SKM-1 treated with dmso at 0.1 percent for 144 hours (cell line): Measurements from ENCODE around the gene BCAN.

Source experiments
- DNase-seq: peaks from one replicate; lab custom pipeline; 2025; ENCODE audit not compliant: unreplicated experiment; lab: John Stamatoyannopoulos, UW

Gene BCAN

DNA sequence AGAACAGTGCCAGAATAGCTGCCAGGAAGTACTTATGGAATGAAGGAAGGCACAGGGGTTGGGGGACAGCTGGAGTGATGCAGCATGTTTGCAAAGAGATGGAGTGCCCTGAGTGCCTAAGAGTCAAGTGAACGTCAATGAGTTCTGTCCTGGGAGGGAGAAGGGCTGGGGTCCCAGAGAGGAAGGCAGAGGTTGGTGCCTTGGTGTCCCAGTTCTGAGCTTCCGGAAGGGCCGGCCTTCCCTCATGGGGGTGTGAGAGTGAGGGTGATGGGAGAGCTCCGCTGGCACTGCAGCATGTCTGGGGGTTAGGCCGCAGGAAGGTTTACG, 17.7 kb downstream of the BCAN start:
- DNase-seq = no peak

DNA sequence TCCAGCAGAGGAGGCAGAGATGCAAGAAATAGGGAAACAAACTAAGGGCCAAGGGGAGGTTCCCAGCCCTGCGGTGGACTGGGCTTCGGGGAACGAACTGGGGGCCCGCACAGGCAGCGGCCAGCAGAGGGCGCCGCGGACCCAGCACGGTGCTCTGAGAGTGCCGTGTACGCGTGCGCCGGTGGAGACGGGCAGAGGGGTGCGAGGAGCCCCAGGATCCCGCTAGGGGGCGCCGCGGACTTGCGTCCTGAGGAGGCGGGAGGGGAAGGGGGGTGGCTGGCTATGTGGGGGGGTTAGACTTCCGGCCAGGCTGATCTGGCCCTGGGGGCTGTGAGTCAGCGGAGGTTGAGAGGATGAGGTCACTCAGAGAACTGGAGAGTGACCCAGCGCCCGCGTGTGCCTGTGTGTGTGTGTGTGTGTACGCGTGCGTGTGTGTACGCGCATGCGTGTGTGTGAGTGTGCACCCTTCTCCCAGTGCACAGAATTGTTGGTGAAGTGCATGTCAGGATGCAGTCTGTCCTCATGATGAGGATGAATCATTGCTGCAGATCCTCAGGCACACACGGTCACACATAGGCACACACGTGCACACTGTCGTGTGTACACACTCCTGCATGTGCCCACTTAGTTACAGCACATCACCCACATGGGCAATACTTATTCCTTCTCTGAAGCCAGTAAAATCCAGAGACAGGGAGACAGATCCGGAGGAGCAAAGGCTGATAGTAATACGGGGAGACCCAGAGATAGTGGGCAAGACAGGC, 18.3 kb downstream of the BCAN start:
- peak; percentile 98 for DNase-seq

DNA sequence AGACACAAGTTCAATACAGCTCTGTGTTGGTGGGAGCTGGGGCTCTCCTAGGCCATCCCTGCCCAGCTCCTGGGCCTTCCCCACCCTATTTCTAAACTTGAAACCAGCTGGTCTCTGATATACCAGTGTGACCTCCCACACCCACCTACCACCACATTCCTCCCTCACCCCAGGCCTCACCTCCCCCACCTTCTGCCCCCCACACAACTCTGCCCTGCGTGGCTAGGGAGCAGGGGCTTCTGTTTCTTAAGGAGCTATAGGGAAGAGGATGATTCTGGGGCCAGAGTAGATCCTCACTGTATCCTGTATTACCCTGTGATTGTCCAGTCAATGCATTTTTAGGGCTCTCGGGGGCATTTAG, 18.8 kb downstream of the BCAN start:
- no peak for DNase-seq

DNA sequence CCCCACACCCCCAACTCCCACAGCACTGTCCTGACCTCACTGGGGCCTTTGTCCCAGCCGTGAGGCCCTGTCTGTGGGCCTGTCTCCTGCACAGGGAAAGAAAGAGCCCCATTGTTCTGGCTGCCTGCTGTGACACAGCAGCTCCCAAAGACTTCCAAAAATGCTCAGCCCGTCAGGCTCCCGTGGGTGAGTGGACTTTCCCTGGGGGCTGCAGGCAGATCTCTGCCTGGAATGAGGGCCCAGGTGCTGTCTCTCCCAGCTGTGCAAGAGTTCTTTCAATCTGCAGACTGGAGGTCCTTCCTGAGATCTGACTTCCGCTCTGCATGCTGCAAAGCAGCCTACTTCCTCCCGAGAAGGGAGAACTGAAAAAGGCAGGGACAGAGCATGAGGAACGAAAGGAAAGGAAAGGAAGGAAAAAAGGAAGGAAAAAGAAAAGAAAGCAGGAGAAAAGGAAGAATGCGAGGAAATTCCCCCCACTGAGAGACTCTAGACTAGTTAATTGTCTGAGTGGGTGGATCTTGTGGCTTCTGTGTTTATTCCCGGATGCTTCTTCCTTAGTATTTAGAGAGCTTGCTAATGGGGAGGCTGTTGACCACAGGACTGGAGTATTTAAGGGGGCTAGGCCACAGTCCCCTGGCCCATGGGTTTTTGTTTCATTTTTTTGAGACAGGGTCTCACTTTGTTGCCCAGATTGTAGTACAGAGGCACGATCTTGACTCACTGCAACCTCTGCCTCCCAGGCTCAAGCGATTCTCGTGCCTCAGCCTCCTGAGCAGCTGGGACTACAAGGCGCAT, 20.3 kb downstream of the BCAN start:
- DNase-seq = peak; percentile 19

DNA sequence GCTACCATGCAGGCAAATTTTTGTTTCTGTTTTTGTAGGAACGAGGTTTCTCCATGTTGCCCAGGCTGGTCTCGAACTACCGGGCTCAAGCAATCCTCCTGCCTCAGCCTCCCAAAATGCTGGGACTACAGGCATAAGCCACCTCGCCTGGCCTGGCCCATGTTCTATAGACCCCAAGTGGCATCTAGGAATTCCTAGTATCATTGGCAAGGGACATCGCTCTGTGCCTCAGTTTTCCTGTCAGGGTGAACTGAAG, 20.8 kb downstream of the BCAN start:
- DNase-seq = no peak

- DNase-seq = no peak
Observed at GRCh38 chr1:156663178-156663577, 21.3 kb downstream of the BCAN start.

DNA sequence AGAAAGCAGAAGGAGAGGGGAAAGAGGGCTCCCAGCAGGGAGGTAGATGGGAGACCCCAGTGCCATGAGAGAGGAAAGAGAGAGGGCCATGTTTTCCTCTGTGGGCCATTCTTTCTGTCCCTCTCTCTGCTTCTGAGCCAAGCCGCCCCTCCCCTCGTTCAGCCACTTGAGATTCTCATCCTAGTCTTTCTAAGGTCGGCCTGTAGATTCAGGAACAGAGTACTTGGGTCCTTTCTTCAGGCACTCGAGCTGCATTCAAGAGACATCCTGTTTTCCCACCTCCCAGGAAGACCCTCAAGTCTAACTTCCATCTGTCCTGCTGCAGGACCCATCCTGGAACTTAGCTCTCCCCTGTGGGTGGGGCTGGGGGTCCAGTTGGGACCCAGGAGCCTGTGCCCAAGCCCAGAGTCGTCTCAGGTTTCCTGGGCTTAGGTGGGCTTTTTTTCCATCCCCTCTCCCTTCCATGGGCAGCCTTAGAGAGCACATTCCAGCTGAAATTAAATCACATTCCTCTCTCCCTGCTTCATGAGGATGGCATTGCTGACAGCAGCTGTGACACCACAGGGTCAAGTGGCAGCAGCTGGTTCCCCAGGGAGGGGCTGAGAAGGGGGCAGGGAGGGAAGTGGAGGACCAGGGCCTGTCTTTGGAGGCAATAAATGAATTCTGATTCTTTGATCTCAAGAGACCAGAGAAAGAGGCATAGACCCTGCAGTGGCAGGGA, 22.3 kb downstream of the BCAN start:
- no peak for DNase-seq

DNA sequence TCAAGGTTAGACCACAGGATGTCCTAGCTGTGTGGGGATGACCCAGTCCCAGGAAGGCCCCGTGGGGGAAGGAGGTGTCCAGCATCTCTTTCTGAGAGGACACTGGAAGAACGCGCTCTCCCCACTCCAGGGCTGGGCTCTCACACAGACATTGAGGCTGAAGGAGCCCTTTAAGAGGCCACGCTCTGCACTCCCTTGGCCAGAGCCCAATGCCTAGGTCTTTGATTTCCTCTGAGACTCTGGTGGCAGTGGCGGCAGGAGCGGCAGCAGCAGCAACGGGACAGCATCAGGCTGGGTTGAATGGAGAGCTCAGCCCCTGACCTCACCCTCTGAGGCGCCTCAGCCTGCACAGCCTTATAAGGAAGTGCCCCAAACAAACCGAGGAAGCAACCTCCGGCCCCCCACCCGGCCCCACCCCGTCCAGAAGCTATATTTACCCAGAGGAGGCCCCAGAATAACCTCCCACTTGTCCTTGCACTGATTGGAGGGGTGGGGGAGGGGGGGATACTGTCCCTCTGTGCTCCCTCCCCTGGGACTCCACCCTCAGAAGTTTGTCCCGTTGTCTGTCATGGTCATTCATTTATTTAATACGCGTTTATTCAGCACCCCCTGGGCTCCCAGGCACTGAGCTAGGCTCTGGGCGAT, 23.0 kb downstream of the BCAN start:
- no peak for DNase-seq

- DNase-seq = no peak
Observed at GRCh38 chr1:156665539-156665938, 23.6 kb downstream of the BCAN start.

DNA sequence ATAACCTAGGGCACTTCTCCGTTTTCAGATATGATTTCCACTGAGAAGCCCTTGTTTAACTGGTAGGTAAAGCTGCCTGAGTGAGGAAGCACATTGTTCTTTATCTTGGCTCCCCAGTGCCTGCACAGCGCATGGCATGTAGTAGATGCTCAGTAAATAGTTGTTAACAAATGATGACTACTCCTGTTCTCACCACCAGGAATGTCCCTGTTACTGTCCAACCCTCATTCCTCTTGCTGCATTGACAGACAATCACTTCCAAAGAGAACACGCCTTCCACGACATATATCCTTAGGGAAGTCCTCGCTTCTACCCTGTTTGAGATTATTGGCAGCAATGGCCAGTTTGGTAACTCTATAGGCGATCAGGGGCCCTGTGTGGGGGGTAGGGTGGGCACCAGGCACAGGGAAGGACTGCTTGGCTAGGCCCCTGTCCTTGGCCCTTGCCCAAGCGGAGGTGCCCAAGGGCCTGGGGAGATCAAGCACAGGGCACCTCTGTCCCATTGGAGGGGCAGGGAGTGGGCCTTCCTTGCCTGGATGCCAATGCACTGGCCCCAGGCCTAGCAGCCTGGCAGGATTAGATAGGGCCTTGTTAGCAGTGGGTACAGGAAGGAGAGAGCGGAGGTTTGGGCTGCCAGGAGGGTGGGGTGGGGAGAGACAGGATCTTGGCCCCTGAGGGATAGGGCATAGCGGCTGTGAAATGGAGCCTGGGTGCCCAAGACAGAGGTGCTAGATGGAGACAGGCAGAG, 25.1 kb downstream of the BCAN start:
- no peak for DNase-seq

- no peak for DNase-seq
Observed at GRCh38 chr1:156667610-156667967, 25.7 kb downstream of the BCAN start.

- no peak for DNase-seq
Observed at GRCh38 chr1:156667968-156668709, 26.2 kb downstream of the BCAN start.

- no peak for DNase-seq
Observed at GRCh38 chr1:156668801-156669637, 27.1 kb downstream of the BCAN start.

GRCh38 chr1:156669794-156670193, 27.9 kb downstream of the BCAN start:
- no peak for DNase-seq

DNA sequence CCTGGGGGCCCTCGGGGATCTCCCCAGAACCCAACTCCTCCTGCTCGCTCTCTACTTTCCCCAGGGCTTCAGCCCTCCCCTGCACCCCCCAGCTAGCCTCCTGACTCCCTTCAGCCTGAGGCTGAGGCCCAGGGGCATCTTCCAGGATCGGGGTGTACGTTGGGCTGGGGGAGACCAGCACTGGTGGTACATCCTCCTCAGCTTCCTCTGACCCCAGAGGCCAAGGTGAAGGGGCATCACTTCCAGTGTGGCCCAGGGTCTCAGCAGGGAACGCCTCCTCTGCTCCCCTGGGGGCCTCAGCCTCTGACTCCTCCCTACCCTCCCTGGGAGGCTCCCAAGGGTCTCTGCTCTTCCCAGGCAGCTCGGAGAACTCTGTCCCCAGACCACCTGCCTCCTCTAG, 28.4 kb downstream of the BCAN start:
- DNase-seq = no peak

DNA sequence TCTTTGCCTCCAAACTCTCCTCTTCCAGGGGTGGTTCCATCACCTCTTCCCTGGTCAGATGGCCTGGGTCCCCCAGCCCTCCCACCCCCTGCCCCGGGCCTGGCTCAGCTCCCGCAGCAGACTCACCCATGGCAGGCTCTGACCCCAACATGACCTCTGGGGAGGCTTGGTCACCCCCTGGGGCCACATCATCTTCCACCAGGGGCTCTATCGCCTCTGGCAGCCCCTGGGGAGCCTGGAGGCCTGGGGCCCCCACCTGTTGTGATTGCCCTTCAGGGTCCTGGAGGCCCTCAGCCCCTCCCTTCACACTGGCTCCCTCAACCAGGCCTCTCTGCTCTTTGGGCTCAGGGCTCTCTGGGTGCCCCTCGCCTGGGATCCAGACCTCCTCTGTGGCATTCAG, 28.9 kb downstream of the BCAN start:
- no peak for DNase-seq

GRCh38 chr1:156671804-156672203, 29.9 kb downstream of the BCAN start:
- no peak for DNase-seq

- no peak for DNase-seq
Observed at GRCh38 chr1:156673387-156674121, 31.6 kb downstream of the BCAN start.
